ENCODE results near the gene RASGEF1C.

The RASGEF1C gene

GRCh38 chr5:180093241-180093640, 115.8 kb downstream of the RASGEF1C start:
- TF ChIP-seq TAF1 (IDR thresholded peaks at IDR 0.05; ENCODE audit: borderline replicate concordance, insufficient read depth, low read length) (no peak), FOXP2 (optimal IDR thresholded peaks at IDR 0.05; ENCODE audit: borderline replicate concordance, extremely low read depth, extremely low read length, insufficient read depth) (no peak), SIN3A (IDR thresholded peaks at IDR 0.05; ENCODE audit: borderline replicate concordance, insufficient read depth, low read length) (no peak), REST (IDR thresholded peaks at IDR 0.05; ENCODE audit: insufficient read depth in 1 of 2, low read depth in 2 of 2, low read length in 2 of 2) (no peak), POLR2AphosphoS5 (IDR thresholded peaks at IDR 0.05; ENCODE audit: low read depth, low read length) (no peak)

DNA sequence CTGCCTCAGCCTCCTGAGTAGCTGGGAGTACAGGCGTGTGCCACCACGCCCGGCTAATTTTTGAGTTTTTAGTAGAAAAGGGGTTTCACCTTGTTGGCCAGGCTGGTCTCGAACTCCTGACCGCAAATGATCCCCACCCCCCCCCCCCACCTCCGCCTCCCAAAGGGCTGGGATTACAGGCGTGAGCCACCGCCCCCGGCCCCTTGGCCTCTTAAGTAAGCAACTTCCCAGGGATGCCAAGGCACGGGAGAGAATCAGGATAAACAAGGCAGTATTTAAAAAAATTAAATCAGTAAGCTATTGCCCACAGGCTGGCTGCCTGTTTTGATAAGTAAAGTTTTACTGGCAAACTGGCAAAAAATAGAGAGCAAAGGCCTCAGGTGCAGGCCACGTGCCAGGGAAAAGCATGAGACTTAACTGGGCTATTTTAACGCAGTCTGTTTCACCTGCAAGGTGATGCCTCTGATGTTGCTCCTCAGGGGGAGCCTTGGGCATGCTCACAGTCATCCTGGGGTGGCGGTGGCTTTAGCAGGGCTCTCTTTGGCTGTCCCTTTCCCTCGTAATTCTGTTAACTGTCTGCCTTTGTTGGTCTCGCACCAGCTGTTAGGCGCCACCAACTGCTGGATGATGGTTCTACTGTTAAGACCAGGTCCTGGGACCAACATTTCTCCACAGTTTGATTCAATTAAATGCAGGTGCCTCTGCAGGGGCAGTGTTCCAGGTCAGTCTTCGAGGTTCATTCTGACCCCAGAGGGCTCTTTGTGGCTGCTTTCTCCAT, 118.1 kb downstream of the RASGEF1C start:
- no peak for TF ChIP-seq SIN3A (IDR thresholded peaks at IDR 0.05; ENCODE audit: borderline replicate concordance, insufficient read depth, low read length)
- TF ChIP-seq TAF1 (IDR thresholded peaks at IDR 0.05; ENCODE audit: borderline replicate concordance, insufficient read depth, low read length) = no peak
- TF ChIP-seq REST (IDR thresholded peaks at IDR 0.05; ENCODE audit: insufficient read depth in 1 of 2, low read depth in 2 of 2, low read length in 2 of 2) = no peak
- TF ChIP-seq POLR2AphosphoS5 (IDR thresholded peaks at IDR 0.05; ENCODE audit: low read depth, low read length) = no peak

- no peak for TF ChIP-seq TAF1 (IDR thresholded peaks at IDR 0.05; ENCODE audit: borderline replicate concordance, insufficient read depth, low read length)
- TF ChIP-seq POLR2AphosphoS5 (IDR thresholded peaks at IDR 0.05; ENCODE audit: low read depth, low read length) = no peak
- TF ChIP-seq REST (IDR thresholded peaks at IDR 0.05; ENCODE audit: insufficient read depth in 1 of 2, low read depth in 2 of 2, low read length in 2 of 2) = no peak
- TF ChIP-seq SIN3A (IDR thresholded peaks at IDR 0.05; ENCODE audit: borderline replicate concordance, insufficient read depth, low read length) = no peak
- TF ChIP-seq FOXP2 (optimal IDR thresholded peaks at IDR 0.05; ENCODE audit: borderline replicate concordance, extremely low read depth, extremely low read length, insufficient read depth) = no peak
These were observed 118.8 kb downstream of the RASGEF1C start for GRCh38 chr5:180090098-180090768.

- TF ChIP-seq FOXP2 (optimal IDR thresholded peaks at IDR 0.05; ENCODE audit: borderline replicate concordance, extremely low read depth, extremely low read length, insufficient read depth) = no peak
- no peak for TF ChIP-seq SIN3A (IDR thresholded peaks at IDR 0.05; ENCODE audit: borderline replicate concordance, insufficient read depth, low read length)
- TF ChIP-seq TAF1 (IDR thresholded peaks at IDR 0.05; ENCODE audit: borderline replicate concordance, insufficient read depth, low read length) = no peak
- no peak for TF ChIP-seq POLR2AphosphoS5 (IDR thresholded peaks at IDR 0.05; ENCODE audit: low read depth, low read length)
- no peak for TF ChIP-seq REST (IDR thresholded peaks at IDR 0.05; ENCODE audit: insufficient read depth in 1 of 2, low read depth in 2 of 2, low read length in 2 of 2)
These were observed 120.5 kb downstream of the RASGEF1C start for GRCh38 chr5:180088561-180088960.

Measured in PFSK-1 (cell line).